Activated T-cell treated with anti-CD3 and anti-CD28 coated beads for 24 hours (primary cell): ENCODE data around the gene KRT75.

Source experiments
- DNase-seq: peaks from one replicate; pipeline ENCODE4 v3.0.0-alpha.2; 2020; ENCODE audit warnings: low read depth

Gene KRT75

DNA sequence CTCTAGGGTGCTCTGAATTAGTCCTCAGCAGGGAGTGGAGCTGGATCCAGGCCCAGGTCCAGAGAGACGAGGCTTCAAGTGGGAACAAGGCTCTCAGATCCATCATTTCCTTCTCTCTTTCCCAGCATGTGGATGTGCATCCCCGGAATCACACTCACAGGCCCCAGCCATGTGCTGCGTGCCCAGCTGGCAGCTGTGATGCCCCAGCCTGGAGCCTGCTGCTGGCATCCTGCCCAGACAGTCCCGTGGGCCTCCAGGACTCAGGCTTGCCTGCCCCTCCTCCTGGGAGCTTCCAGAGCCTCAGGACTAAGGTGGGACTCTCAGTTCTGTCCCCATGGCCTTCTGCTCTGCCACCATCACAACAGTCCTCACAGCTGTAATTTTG is 42.6 kb downstream of the KRT75 start:
- DNase-seq = no peak

GRCh38 chr12:52390739-52391617 is 43.2 kb downstream of the KRT75 start:
- DNase-seq = no peak

DNA sequence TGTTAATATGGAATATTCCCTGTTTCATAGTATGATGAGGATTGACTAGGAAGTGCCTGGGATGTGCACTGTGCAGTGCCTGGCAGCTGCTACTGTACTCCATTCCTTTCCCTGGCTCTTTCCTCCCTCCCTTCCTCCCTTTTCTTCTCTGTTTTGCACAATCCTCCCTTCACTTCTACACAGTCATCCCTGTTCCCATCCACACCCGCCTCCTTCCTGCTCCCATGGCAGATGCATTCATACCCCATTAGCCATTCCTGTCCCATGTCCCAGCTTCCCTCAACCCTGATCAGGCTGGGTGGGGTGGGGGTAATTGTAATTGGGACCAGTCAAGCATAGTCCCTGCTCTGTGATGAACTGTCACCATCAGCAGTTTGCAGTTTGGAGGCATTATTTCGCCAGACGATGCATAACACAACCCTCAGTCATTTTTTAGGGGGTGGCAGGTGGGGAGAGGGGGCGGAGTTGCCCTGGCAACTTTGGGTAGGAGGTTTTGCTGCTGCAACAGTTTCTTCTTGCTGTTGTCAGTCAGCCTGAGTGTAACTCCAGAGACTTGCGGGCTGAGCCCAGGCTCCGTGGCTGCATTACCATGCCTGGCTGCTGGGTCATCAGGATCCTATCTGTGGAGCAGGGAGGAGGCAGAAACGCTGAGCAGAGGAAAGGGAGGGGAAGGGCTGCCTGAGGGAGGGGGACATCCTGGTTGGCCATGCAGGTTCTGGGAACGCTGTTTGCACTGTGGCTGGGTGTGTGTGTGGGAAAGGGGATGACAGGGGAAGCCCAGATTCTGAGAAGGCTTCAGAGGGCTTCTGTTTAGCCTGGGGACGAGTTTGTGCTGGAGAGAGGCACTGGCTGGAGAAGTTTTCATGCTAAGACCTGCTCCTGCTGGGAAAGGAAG is 44.6 kb downstream of the KRT75 start:
- no peak for DNase-seq

DNA sequence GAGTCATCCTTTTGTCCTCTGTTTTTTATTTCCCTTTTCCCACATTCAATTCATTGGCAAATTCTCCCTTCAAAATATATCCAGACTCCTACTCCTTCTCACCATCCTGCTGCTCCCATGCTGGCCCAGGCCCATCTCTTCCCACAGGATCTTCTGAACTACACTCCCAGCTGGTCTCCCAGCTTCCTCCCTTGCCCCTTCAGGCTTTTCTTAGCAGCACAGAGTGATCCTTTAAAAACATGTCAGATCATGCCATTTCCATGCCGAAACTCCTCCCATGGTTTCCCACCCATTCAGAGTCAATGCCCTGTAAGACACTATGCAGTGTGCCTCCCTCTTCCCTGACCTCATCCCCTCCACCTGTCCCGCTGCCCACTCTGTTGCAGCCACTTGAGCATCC is 46.3 kb downstream of the KRT75 start:
- no peak for DNase-seq

DNA sequence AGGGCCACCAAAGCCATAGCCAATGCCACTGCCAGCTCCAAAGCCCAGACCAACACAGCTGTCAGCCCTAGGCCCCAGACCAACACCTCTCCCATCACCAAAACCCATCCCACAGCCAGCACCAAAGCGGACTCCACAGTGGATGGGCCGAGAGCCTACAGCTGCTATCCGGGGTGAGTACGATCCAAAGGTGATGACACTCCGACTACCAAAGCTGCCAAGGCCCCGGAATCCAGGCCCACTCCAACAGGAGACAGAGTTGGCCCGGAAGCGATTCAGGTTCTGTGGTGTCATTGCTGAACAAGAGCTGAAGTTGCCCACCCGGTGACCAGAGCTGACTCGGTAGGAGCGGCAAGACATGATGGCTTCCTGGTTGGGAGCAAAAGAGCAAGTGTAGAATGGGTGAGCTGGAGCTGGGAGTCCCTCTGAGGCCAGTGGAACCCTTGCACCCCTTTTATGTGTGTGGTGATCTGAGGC is 48.9 kb downstream of the KRT75 start, which contains the start of gene KRT84:
TSS of gene KRT84 (minus strand) at position 427 of the 477 bp plus-strand sequence. CDS start at position 360, 67 bp downstream.
- no peak for DNase-seq

- no peak for DNase-seq
Observed at GRCh38 chr12:52383331-52383730, 50.8 kb downstream of the KRT75 start.

DNA sequence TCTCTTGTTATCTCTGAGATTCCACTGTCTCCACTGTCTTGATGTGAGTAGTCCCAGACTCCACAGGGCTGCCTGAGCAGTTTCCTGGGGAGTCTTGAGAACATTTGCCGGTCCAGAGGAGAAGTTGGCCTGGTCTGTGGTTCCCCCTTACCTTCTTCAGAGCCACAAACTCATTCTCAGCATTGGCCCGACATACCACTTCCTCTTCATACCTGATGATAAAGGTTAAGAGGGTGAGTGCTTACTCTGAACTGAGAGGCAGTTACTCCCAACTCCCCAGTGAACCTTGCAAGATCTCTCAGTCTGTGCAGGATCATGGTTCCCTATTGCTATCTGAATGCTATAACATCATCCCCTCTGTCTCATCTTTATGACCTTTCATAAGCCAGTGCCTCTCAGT is 51.3 kb downstream of the KRT75 start:
- no peak for DNase-seq

- DNase-seq = no peak
Observed at GRCh38 chr12:52381206-52381605, 53.0 kb downstream of the KRT75 start.

DNA sequence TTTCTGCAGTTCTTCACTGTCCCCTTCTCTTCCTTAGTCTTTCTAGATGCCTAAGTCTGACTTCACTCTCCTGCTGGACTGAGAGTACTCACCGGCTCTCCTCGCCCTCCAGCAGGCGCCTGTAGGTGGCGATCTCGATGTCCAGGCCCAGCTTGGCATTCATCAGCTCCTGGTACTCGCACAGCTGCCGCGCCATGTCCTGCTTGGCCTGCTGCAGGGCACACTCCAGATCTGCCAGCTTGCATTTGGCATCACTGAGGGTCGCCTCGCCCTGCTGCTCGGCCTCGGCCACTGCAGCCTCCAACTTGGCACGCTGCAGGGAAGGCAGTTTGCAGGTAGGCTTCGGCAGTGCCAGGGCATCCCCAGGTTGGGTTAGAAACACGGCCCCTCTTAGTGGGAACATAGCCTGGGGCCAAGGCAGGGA is 53.9 kb downstream of the KRT75 start:
- no peak for DNase-seq

DNA sequence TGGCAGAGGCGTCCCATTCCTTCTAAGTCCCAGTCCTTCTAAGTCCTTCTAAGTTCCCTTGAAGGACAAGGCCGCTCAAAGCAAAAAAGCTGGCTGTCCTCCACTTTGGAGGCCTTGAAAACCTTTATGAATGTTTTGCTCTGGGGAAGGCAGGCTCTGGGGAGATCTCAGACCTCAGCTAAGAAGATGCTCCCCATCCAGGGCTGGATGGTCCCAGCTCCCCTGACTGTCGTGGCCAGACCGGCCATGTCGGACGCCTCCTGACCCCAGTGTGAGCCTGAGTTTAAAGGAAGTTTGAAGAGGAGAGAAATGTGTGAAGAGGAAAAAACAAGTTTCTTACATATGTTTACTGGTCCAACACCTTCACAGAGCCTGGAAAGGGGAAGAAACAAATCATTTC is 54.6 kb downstream of the KRT75 start:
- no peak for DNase-seq

DNA sequence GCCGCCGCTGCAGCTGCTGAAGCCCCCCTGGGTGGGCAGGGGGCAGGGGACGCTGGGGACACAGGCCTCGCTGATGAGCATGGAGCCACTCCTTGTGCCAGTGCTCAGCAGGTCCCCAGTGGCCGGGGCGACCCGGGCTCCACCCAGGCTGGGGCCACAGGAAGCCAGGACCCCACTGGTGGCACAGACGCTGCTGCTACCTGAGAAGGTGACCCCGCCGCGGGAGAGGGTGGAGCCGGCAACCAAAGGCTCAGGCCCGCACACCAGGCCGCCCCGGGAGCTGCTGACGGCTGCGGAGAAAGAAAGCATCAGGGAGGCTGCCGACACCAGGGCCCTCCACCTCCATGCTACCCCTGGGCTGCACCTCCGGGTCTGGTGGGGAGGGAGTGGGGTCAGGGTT is 56.1 kb downstream of the KRT75 start:
- no peak for DNase-seq

- no peak for DNase-seq
Observed at GRCh38 chr12:52377266-52377665, 56.9 kb downstream of the KRT75 start.
